ENCODE data around the gene CCDC78.

DNA sequence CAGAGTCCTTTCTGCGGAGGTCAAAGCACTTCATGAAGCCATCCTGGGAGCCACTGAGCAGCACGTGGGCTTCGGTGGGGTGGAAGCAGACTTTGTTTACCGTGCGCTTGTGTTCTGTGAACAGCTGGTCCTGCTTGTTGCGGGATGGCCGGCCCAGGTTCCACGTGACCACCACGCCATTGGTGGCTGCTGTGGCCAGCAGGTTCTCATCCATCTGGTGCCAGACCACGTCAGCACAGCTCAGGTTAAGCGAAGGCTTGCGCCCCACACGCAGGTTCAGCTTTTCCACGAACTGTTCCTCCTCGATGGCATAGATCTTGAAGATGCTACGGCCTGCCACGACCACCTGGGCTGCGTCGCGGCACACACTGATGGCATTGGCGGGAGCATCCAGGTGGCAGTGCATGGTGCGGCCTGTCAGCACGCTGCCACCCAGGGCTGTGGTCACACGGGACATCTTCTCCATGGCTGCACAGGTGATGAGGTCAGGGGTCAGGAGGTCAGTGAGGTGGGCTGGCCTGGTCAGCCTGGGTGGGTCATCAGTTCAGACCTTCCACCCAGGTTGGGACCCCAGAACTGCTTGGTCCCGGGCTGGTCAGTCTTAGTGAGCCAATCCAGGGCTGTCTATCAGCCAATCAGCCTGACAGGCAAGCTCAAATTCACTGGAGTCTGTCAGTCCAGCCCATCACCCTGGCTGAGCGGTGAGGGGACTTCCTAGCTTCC, 36.9 kb downstream of the CCDC78 start:
- TF ChIP-seq, protein P1, sequence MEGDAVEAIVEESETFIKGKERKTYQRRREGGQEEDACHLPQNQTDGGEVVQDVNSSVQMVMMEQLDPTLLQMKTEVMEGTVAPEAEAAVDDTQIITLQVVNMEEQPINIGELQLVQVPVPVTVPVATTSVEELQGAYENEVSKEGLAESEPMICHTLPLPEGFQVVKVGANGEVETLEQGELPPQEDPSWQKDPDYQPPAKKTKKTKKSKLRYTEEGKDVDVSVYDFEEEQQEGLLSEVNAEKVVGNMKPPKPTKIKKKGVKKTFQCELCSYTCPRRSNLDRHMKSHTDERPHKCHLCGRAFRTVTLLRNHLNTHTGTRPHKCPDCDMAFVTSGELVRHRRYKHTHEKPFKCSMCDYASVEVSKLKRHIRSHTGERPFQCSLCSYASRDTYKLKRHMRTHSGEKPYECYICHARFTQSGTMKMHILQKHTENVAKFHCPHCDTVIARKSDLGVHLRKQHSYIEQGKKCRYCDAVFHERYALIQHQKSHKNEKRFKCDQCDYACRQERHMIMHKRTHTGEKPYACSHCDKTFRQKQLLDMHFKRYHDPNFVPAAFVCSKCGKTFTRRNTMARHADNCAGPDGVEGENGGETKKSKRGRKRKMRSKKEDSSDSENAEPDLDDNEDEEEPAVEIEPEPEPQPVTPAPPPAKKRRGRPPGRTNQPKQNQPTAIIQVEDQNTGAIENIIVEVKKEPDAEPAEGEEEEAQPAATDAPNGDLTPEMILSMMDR (IDR thresholded peaks at IDR 0.05): no peak
- TF ChIP-seq POLR2A (IDR thresholded peaks at IDR 0.05): no peak
